Measurements from ENCODE around the gene CLMP. TPM values are rescaled to one million over a fixed set of nuclear protein-coding genes. Genes with fewer than 3 reads are reported as not detected.
"Not testable (repeated sequence)": the region's sequence is repeated elsewhere in the genome, so short reads cannot be mapped to it uniquely, and the experiment has no call there.

Gene CLMP
- total RNA-seq, 2 donors from 2014 or later: 48.3 to 126 TPM

DNA sequence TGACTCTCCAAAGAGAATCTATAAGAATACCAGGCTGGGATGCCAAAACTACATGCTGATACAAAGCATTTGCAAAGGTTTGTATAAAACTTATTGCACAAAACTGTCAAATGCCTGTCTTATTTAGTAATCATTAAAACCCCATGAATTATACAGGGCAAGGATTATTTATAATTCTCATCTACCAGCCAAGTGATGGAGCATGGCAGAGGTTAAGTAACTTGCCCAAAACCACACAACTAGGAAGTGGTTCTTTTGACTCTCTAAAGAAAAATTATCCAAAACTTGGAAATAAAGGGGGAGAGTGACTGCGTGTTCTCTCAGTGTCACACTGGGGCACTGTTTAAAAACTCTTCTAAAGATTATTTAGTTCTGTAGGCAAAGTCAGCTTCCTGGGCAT, 17.4 kb upstream of the CLMP start:
- DNase-seq (ENCODE audit: low spot score) (no peak), ATAC-seq (ENCODE audit: insufficient number of reproducible peaks, low FRiP score, low read depth) (no peak)
- Histone ChIP-seq H3K4me1 (ENCODE audit: control insufficient read depth in 1 of 2, low read depth in 2 of 2) (no peaks in the 10 kb centered on the region), H3K4me3 (no peak overlapping the region), H3K36me3 (no peaks in the 10 kb centered on the region), H3K27ac (no peak overlapping the region), H3K9me3 (no peaks in the 10 kb centered on the region), H3K27me3 (replicated peaks; ENCODE audit: insufficient read depth) (no peaks in the 10 kb centered on the region)
- TF ChIP-seq, protein P1, sequence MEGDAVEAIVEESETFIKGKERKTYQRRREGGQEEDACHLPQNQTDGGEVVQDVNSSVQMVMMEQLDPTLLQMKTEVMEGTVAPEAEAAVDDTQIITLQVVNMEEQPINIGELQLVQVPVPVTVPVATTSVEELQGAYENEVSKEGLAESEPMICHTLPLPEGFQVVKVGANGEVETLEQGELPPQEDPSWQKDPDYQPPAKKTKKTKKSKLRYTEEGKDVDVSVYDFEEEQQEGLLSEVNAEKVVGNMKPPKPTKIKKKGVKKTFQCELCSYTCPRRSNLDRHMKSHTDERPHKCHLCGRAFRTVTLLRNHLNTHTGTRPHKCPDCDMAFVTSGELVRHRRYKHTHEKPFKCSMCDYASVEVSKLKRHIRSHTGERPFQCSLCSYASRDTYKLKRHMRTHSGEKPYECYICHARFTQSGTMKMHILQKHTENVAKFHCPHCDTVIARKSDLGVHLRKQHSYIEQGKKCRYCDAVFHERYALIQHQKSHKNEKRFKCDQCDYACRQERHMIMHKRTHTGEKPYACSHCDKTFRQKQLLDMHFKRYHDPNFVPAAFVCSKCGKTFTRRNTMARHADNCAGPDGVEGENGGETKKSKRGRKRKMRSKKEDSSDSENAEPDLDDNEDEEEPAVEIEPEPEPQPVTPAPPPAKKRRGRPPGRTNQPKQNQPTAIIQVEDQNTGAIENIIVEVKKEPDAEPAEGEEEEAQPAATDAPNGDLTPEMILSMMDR (IDR thresholded peaks at IDR 0.05): no peak

DNA sequence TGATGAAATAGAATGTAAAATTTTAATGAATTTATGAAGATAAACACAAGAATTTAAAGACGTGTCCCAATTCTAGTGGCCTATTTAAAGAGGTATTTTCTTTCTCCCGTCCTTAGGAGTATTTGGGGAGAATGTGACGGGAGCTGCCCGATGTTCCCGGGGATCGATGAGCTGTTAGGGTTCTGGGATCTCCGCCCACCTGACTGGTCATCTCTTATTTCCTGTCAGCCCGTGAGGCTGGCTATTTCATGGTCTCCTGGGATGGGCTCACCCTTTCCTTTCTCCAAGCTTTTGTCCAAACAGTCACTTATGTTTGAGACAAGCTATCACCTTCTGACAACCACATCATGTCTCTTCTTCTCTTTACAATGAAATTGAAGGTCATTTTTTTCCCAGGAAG, 16.9 kb upstream of the CLMP start:
- TF ChIP-seq, protein P1 (IDR thresholded peaks at IDR 0.05): no peak
- Histone ChIP-seq H3K36me3 (no peaks in the 10 kb centered on the region), H3K27ac (no peak overlapping the region), H3K27me3 (replicated peaks; ENCODE audit: insufficient read depth) (no peaks in the 10 kb centered on the region), H3K9me3 (no peaks in the 10 kb centered on the region), H3K4me3 (no peak overlapping the region), H3K4me1 (ENCODE audit: control insufficient read depth in 1 of 2, low read depth in 2 of 2) (no peaks in the 10 kb centered on the region)
- DNase-seq (ENCODE audit: low spot score): no peak
- ATAC-seq (ENCODE audit: insufficient number of reproducible peaks, low FRiP score, low read depth): no peak

DNA sequence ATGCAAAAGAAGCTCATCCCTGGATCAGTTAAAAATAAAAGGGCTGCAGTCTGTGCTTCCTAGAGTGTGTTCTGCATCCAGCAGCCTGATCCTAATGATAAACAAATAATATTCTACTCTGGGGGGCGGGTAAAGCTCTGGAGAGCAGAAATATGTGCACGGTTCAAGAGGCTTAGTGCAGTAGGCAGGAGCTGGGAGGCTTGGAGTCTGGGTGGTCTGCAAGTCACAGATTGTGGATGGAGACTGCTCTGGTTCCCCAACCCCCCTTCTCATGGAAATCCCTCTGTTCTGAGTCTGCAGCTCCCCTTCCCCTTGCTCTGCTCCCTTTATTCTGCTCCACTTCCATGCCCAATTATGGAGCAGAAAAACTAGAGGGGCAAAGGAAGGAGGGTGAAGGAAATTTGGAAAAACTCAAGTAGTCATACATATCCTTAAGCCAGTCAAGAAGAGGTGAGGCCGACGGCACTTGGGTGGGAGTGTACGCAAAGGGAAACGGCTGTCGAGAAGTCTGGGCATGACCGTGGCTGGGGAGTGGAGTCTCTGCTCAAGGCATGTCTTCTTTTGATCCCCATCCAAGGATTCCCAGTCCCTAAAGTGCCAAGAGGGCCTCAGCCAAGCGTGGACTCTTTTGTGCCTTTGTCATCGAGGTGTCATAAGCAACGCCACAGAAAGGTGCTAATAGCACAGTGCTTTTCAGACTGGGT, 16.3 kb upstream of the CLMP start:
- H3K27me3 ChIP-seq (replicated peaks; ENCODE audit: insufficient read depth): no peaks in the 10 kb centered on the region
- no peak overlapping the region for H3K4me3 ChIP-seq
- H3K27ac ChIP-seq: no peak overlapping the region
- TF ChIP-seq, protein P1 (IDR thresholded peaks at IDR 0.05): no peak
- no peaks in the 10 kb centered on the region for H3K4me1 ChIP-seq (ENCODE audit: control insufficient read depth in 1 of 2, low read depth in 2 of 2)
- DNase-seq (ENCODE audit: low spot score) (no peak), ATAC-seq (ENCODE audit: insufficient number of reproducible peaks, low FRiP score, low read depth) (no peak)
- H3K36me3 ChIP-seq: no peaks in the 10 kb centered on the region
- H3K9me3 ChIP-seq: no peaks in the 10 kb centered on the region

DNA sequence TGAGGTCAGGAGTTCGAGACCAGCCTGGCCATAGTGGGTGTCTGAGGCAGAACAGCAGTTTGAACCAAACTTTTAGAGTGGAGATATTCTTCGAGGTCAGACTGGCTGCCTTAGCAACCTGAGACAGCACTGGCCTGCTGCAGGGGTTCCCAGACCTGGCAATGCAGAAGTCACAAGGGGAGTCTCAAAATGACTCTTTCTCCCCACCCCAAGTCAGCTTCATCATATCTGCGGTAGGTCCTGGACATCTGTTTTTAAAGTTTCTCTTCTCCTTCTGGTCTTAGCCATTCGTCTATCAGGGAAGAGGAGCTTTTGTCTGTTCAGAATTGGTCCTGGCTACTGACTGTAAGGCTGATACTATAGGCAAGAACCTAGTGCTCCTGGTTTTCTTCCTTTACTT, 14.5 kb upstream of the CLMP start:
- Histone ChIP-seq H3K4me1 (ENCODE audit: control insufficient read depth in 1 of 2, low read depth in 2 of 2) (no peaks in the 10 kb centered on the region), H3K4me3 (no peak overlapping the region), H3K27me3 (replicated peaks; ENCODE audit: insufficient read depth) (no peaks in the 10 kb centered on the region), H3K27ac (no peak overlapping the region), H3K9me3 (no peaks in the 10 kb centered on the region), H3K36me3 (no peaks in the 10 kb centered on the region)
- ATAC-seq (ENCODE audit: insufficient number of reproducible peaks, low FRiP score, low read depth) (no peak), DNase-seq (ENCODE audit: low spot score) (no peak)
- TF ChIP-seq, protein P1 (IDR thresholded peaks at IDR 0.05): no peak

DNA sequence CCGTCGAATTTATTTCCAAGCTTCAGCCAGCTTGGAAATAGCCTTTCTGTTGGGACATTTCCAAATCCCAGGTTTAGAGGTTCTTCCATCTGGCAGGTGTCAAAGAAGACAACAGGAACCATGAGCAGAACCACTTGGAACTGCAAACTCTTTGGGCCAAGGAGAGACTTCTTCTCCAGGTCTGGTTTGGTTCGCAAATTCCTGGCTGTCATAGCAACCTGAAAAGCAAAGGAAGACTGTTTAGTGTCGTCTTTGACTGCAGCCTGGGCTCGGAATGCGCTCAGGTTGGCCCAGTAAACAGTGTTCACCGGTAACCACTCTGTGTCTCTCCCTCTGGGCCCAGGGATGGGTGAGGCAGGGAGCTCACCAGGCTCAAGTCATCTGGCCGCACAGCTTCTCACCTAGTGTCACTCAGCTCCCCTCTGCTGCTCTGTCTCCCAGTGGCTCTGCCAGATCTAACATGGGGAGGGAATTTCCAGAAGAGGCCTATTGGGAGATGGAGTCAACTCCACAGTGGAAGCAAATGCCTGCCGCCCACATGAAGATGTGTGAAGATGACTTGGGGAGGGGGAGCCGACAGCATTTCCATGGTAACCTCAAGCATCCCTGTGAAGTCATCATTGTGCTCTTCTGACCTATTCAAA, 11.9 kb upstream of the CLMP start:
- Histone ChIP-seq H3K27me3 (replicated peaks; ENCODE audit: insufficient read depth) (no peaks in the 10 kb centered on the region), H3K36me3 (no peaks in the 10 kb centered on the region), H3K4me3 (no peak overlapping the region), H3K4me1 (ENCODE audit: control insufficient read depth in 1 of 2, low read depth in 2 of 2) (no peaks in the 10 kb centered on the region), H3K27ac (no peak overlapping the region), H3K9me3 (no peaks in the 10 kb centered on the region)
- TF ChIP-seq, protein P1 (IDR thresholded peaks at IDR 0.05): no peak
- DNase-seq (ENCODE audit: low spot score) (no peak), ATAC-seq (ENCODE audit: insufficient number of reproducible peaks, low FRiP score, low read depth) (no peak)

DNA sequence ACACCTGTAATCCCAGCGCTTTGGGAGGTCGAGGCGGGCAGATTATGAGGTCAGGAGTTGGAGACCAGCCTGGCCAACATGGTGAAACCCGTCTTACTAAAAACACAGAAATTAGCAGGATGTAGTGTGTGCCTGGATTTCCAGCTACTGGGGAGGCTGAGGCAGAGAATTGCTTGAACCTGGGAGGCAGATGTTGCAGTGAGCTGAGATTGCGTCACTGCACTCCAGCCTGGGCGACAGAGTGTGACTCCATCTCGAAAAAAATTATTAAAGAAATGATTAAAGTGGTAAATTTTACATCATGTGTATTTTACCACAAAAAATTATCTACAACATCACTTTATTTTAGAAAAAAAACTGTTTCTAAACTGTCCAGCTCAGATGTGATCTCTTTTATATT, 11.0 kb upstream of the CLMP start:
- H3K9me3 ChIP-seq; ATAC-seq (ENCODE audit: insufficient number of reproducible peaks, low FRiP score, low read depth); H3K4me3 ChIP-seq; H3K27me3 ChIP-seq (replicated peaks; ENCODE audit: insufficient read depth); H3K4me1 ChIP-seq (ENCODE audit: control insufficient read depth in 1 of 2, low read depth in 2 of 2); DNase-seq (ENCODE audit: low spot score); H3K27ac ChIP-seq; H3K36me3 ChIP-seq: not testable (repeated sequence)

Measured in thoracic aorta (tissue), 2 donors.